Measurements from ENCODE around the gene DDX46. TPM values are rescaled to one million over a fixed set of nuclear protein-coding genes. Genes with fewer than 3 reads are reported as not detected.

DDX46 gene
- polyA plus RNA-seq, 2 of the 4 experiments (the other 2 are of a cell fraction) = 104 TPM

DNA sequence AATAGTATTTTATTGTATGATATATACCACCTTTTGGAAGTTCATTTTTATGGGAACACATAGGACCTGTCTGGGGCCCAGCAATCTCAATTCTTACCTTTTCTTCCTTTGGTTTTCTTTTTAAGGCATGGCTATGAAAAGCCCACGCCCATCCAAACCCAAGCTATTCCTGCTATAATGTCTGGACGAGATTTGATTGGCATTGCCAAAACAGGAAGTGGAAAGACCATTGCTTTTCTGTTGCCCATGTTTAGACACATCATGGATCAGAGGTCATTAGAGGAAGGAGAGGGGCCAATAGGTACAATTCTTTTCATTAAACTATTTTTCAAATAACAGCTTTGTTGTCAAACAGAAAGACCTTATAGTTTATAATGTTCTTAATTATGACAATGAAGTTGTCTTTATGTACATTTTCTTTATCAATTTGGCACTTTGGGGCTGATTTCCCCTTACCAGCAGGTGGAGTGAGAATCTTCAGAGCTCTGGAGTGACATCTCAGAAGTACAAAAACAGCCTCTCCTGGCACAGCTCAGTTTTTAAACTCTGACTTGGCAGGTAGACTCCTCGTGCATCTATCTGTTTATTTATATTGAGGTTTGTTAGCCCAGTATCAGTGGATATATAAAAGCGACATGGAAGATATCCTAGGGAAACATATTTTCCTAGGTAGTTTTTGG is 25.8 kb downstream of the DDX46 start (continued):
- TF ChIP-seq, protein P1, sequence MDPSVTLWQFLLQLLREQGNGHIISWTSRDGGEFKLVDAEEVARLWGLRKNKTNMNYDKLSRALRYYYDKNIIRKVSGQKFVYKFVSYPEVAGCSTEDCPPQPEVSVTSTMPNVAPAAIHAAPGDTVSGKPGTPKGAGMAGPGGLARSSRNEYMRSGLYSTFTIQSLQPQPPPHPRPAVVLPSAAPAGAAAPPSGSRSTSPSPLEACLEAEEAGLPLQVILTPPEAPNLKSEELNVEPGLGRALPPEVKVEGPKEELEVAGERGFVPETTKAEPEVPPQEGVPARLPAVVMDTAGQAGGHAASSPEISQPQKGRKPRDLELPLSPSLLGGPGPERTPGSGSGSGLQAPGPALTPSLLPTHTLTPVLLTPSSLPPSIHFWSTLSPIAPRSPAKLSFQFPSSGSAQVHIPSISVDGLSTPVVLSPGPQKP (IDR thresholded peaks at IDR 0.05; ENCODE audit: low read depth, low read length) = no peak

DNA sequence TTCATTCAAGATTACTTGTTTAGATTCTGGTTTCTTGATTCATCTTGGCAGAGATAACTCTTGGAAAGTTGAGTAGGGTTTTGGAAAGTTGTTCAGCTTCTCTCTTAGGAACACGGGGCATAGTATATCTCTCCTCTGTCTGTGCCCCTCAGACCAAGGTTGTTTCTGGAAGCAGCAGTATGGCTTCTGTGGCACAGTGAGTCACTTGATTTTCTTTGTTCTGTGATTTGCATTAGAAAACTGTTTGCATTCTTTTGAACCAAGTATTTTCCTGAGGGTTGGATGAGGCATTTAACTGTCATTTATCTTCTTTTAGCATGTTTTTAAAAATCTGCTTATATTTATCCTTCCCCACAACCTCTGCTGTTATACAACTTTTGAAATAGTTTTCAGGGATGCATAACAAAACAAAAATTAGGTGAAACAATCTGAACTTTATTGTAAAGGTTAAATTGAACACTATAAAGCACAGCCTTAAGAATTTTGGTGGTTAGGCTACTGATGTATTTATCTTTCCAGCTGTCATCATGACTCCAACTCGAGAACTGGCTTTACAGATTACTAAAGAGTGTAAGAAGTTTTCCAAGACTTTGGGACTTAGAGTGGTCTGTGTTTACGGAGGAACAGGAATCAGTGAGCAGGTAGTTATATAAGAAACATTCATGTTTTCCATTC is 26.5 kb downstream of the DDX46 start:
- Histone ChIP-seq H3K9me3 (no peaks in the 10 kb centered on the region), H3K4me1 (no peaks in the 10 kb centered on the region), H3K4me2 (no peak overlapping the region), H3K4me3 (no peak overlapping the region), H3K27ac (no peak overlapping the region)
- ATAC-seq (no peak; a peak in 1 of 6 replicates), DNase-seq (ENCODE audit: low read depth in 1 of 2, low spot score in 1 of 2) (no peak), FAIRE-seq (no peak)
- POLR2A ChIA-PET = interaction anchor here (0.9 to 1.0 kb wide), 2 partner anchors 60 to 119 kb away, joined by 3 read pairs; partner anchors contain the start of gene C5orf24
- 85% methylated on average over 3 of the region's 3 CpGs for WGBS (ENCODE audit: missing lambda C conversion rate)
- TF ChIP-seq SMC3 (IDR thresholded peaks at IDR 0.05) (no peak), POLR2A (IDR thresholded peaks at IDR 0.05; ENCODE audit: low read length) (no peak), EHF (CRISPR knock-in tag; IDR thresholded peaks at IDR 0.05) (no peak), MAZ (IDR thresholded peaks at IDR 0.05; ENCODE audit: borderline replicate concordance, low read depth, low read length) (no peak), ZFP36 (IDR thresholded peaks at IDR 0.05; ENCODE audit: borderline replicate concordance, partially characterized antibody) (no peak), JUN (IDR thresholded peaks at IDR 0.05) (no peak)
- TF ChIP-seq, protein P2, sequence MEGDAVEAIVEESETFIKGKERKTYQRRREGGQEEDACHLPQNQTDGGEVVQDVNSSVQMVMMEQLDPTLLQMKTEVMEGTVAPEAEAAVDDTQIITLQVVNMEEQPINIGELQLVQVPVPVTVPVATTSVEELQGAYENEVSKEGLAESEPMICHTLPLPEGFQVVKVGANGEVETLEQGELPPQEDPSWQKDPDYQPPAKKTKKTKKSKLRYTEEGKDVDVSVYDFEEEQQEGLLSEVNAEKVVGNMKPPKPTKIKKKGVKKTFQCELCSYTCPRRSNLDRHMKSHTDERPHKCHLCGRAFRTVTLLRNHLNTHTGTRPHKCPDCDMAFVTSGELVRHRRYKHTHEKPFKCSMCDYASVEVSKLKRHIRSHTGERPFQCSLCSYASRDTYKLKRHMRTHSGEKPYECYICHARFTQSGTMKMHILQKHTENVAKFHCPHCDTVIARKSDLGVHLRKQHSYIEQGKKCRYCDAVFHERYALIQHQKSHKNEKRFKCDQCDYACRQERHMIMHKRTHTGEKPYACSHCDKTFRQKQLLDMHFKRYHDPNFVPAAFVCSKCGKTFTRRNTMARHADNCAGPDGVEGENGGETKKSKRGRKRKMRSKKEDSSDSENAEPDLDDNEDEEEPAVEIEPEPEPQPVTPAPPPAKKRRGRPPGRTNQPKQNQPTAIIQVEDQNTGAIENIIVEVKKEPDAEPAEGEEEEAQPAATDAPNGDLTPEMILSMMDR (IDR thresholded peaks at IDR 0.05) = no peak
- TF ChIP-seq, protein P3, sequence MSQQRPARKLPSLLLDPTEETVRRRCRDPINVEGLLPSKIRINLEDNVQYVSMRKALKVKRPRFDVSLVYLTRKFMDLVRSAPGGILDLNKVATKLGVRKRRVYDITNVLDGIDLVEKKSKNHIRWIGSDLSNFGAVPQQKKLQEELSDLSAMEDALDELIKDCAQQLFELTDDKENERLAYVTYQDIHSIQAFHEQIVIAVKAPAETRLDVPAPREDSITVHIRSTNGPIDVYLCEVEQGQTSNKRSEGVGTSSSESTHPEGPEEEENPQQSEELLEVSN (IDR thresholded peaks at IDR 0.05; ENCODE audit: borderline replicate concordance, low read depth) = no peak
- TF ChIP-seq, protein P4, sequence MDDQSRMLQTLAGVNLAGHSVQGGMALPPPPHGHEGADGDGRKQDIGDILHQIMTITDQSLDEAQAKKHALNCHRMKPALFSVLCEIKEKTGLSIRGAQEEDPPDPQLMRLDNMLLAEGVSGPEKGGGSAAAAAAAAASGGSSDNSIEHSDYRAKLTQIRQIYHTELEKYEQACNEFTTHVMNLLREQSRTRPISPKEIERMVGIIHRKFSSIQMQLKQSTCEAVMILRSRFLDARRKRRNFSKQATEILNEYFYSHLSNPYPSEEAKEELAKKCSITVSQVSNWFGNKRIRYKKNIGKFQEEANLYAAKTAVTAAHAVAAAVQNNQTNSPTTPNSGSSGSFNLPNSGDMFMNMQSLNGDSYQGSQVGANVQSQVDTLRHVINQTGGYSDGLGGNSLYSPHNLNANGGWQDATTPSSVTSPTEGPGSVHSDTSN (IDR thresholded peaks at IDR 0.05) = no peak
- CTCF ChIA-PET = interaction anchor here (0.6 to 1.3 kb wide), 5 partner anchors 8 to 120 kb away, joined by 3 to 4 read pairs (median 3); partner anchors contain the start of gene PCBD2

DNA sequence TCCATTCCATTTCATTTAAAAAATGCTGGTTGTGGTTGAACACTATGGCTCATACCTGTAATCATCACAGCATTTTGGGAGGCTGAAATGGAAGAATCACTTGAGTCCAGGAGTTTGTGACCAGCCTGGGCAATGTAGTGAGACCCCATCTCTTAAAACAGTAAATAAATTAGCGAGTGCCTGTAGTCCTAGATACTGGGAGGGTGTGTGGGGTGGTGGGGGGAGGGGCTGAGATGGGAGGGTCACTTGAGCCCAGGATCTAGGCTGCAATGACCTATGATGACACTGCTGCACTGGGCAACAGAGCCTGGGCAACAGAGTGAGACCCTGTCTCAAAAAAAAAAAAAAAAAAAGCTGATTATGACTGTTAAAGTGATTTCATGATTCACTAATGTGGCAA is 29.1 kb downstream of the DDX46 start:
- no peaks in the 10 kb centered on the region for H3K4me1 ChIP-seq
- FAIRE-seq (no peak), ATAC-seq (no peak), DNase-seq (ENCODE audit: low read depth in 1 of 2, low spot score in 1 of 2) (no peak)
- 89% methylated on average over 1 of the region's 1 CpG for WGBS (ENCODE audit: missing lambda C conversion rate)
- no peak overlapping the region for H3K4me2 ChIP-seq
- CTCF ChIA-PET = interaction anchor here (0.6 to 1.1 kb wide), 4 partner anchors 8 to 120 kb away, joined by 3 to 5 read pairs (median 4); partner anchors contain the start of gene PCBD2
- H3K9me3 ChIP-seq = no peaks in the 10 kb centered on the region
- TF ChIP-seq MAZ (IDR thresholded peaks at IDR 0.05; ENCODE audit: borderline replicate concordance, low read depth, low read length) (no peak), CBX2 (IDR thresholded peaks at IDR 0.05; ENCODE audit: borderline replicate concordance, low read depth) (no peak), EHMT2 (IDR thresholded peaks at IDR 0.05; ENCODE audit: low read depth) (no peak), CBX8 (IDR thresholded peaks at IDR 0.05) (no peak), EP300 (IDR thresholded peaks at IDR 0.05) (no peak), GATA3 (IDR thresholded peaks at IDR 0.05; ENCODE audit: borderline replicate concordance) (no peak), HOXA7 (CRISPR knock-in tag; IDR thresholded peaks at IDR 0.05) (no peak), FOSB (CRISPR knock-in tag; IDR thresholded peaks at IDR 0.05) (no peak)
- TF ChIP-seq, protein P5, sequence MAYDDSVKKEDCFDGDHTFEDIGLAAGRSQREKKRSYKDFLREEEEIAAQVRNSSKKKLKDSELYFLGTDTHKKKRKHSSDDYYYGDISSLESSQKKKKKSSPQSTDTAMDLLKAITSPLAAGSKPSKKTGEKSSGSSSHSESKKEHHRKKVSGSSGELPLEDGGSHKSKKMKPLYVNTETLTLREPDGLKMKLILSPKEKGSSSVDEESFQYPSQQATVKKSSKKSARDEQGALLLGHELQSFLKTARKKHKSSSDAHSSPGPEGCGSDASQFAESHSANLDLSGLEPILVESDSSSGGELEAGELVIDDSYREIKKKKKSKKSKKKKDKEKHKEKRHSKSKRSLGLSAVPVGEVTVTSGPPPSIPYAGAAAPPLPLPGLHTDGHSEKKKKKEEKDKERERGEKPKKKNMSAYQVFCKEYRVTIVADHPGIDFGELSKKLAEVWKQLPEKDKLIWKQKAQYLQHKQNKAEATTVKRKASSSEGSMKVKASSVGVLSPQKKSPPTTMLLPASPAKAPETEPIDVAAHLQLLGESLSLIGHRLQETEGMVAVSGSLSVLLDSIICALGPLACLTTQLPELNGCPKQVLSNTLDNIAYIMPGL (CRISPR knock-in tag; IDR thresholded peaks at IDR 0.05; ENCODE audit: borderline replicate concordance) = no peak
- H3K27ac ChIP-seq = no peak overlapping the region
- POLR2A ChIA-PET = interaction anchor here (0.6 kb wide), 1 partner anchor 50 kb away, joined by 3 read pairs; the partner anchor contains the start of gene CAMLG
- no peak overlapping the region for H3K4me3 ChIP-seq
